Adrenal gland (tissue), 12 donors: ENCODE measurements around the gene XYLB. TPM values are rescaled to one million over a fixed set of nuclear protein-coding genes. Genes with fewer than 3 reads are reported as not detected.
A peak's percentile ranks its signal among the peaks of the same experiment; 100 is the strongest.

ENCODE experiments used
- DNase-seq, 7 donors: peaks; one replicate each; pipeline ENCODE4 v3.0.0-alpha.2; 2019 to 2020
- H3K27ac ChIP-seq, 5 donors: fragments of 200-600 bp; sonication (generic) in 4 of 5; 1 replicate in 3 of 5; 2 replicates in 2 of 5; pipeline versions ENCODE4 v1.5.1 to v1.8.0; 2016 to 2020; ENCODE audit warnings: mild to moderate bottlenecking in 1 of 5
- H3K27me3 ChIP-seq: fragments of 200-600 bp; 2 replicates; pipeline ENCODE4 v1.8.0; 2021
- H3K36me3 ChIP-seq, 2 donors: fragments of 200-600 bp; replicated peaks in 1 of 2; 1 replicate in 1 of 2; 2 replicates in 1 of 2; pipeline versions ENCODE4 v1.5.1 to v1.8.0; 2018 to 2022
- H3K4me1 ChIP-seq, 2 donors: fragments of 200-600 bp; replicated peaks in 1 of 2; 1 replicate in 1 of 2; 2 replicates in 1 of 2; pipeline versions ENCODE4 v1.5.1 to v1.8.0; 2018 to 2021
- H3K4me3 ChIP-seq, 4 donors: fragments of 200-600 bp; sonication (generic) in 3 of 4; one replicate each; pipeline ENCODE4 v1.5.1; 2016 to 2018
- H3K9me3 ChIP-seq, 3 donors: fragments of 200-600 bp; sonication (generic) in 1 of 3; replicated peaks in 1 of 3; 1 replicate in 2 of 3; 2 replicates in 1 of 3; pipeline versions ENCODE4 v1.5.1 to v1.8.0; 2016 to 2021
- CTCF ChIP-seq, 6 experiments: fragments of 450-650 bp in 4 of 6; fragments of 200-600 bp in 2 of 6; sonication (generic) in 1 of 6; IDR thresholded peaks; 1 replicate in 5 of 6; 2 replicates in 1 of 6; pipeline versions ENCODE4 v1.5.1 to v1.8.0; 2016 to 2021; ENCODE audit warnings: antibody characterized with exemption in 6 of 6, mild to moderate bottlenecking in 2 of 6, moderate library complexity in 1 of 6
- POLR2A ChIP-seq, 2 donors: fragments of 450-650 bp; IDR thresholded peaks; one replicate each; pipeline ENCODE4 v1.6.1; 2017; ENCODE audit warnings: antibody characterized with exemption in 2 of 2, mild to moderate bottlenecking in 2 of 2, moderate library complexity in 1 of 2
- WGBS, 4 donors: extraction: QIAGEN DNeasy Blood & Tissue Kit in 2 of 4; methylation state at CpG; one replicate each; pipeline versions ENCODE4 v1.1.5 to v1.1.7; 2013 to 2017; 5-methylcytosine and 5-hydroxymethylcytosine counted together
- intact Hi-C, 2 donors: fragments of 100-400 bp; cut with DNase I; formaldehyde crosslinking; loops; one replicate each; pipeline versions ENCODE4 v1.14.1 to v1.15.0; 2022 to 2023
- polyA plus RNA-seq, 3 donors: library from polyadenylated mRNA; stranded (reverse); fragments of 200-250 nt in 2 of 3; fragments of 350-450 nt in 1 of 3; fragmentation: Illumina TruSeq in 1 of 3; extraction: RNeasy Lipid Tissue Mini Kit (QIAGEN cat#74804) in 1 of 3; gene quantifications; one replicate each; pipeline ENCODE4 v1.2.3, GENCODE V29; 2013 to 2014
- total RNA-seq, 9 donors: library from RNA; depleted of rRNA in 4 of 9; stranded (reverse); fragments of >200 nt in 4 of 9; fragments of 120-200 nt in 1 of 9; fragmentation: NEBNext Ultra II Directional in 1 of 9; extraction: Animal tissue kit (Norgen Biotek cat#: 25700) in 1 of 9; gene quantifications; one replicate each; pipeline versions ENCODE4 v1.1.0 to v1.2.4, GENCODE V29; 2013 to 2023
- donor health status: healthy with polysubstance abuse.
- donor health status: Bipolar disorder and iron deficiency.
- donor health status: DM: yes; HTN: yes; CAD: no.
- donor health status: DM: no; HTN: no; CAD: no.
- donor health status: DM: no; HTN: no; CAD: no.
- donor health status: DM: yes; HTN: yes; CAD: no.

Gene XYLB
- total and polyA plus RNA-seq, 12 donors: 1.5 to 14.9 (median 7.5) TPM

GRCh38 chr3:38396861-38397260, 50.3 kb downstream of the XYLB start:
- Histone ChIP-seq H3K27ac (no peak overlapping the region), H3K9me3 (no peaks in the 10 kb centered on the region), H3K4me1 (no peaks in the 10 kb centered on the region), H3K4me3 (no peak overlapping the region), H3K36me3 (peaks cover 0 to 13% of the 10 kb centered on the region in 2 donors), H3K27me3 (no peaks in the 10 kb centered on the region)
- TF ChIP-seq POLR2A (IDR thresholded peaks at IDR 0.05) (no peak), CTCF (IDR thresholded peaks at IDR 0.05) (no peak)
- no peak for DNase-seq
- 93 to 100% (median 96%) methylated on average over 4 to 5 of the region's 5 CpGs for WGBS, 4 donors
- intact Hi-C loops: no loop called here

GRCh38 chr3:38397320-38397719, 50.7 kb downstream of the XYLB start:
- intact Hi-C loops: no loop called here
- DNase-seq: peak in 3 of 7 donors; percentile 18 to 27 (median 21)
- H3K9me3 ChIP-seq: no peaks in the 10 kb centered on the region
- TF ChIP-seq CTCF (IDR thresholded peaks at IDR 0.05) (no peak), POLR2A (IDR thresholded peaks at IDR 0.05) (no peak)
- WGBS, 4 donors: 71 to 79% (median 74%) methylated on average over 5 of the region's 5 CpGs
- H3K4me1 ChIP-seq: no peaks in the 10 kb centered on the region
- no peaks in the 10 kb centered on the region for H3K27me3 ChIP-seq
- H3K36me3 ChIP-seq: peaks cover 0 to 15% of the 10 kb centered on the region in 2 donors
- no peak overlapping the region for H3K4me3 ChIP-seq
- no peak overlapping the region for H3K27ac ChIP-seq

GRCh38 chr3:38401246-38401962, 54.8 kb downstream of the XYLB start:
- peaks cover 0 to 4% of the 10 kb centered on the region in 2 donors for H3K4me1 ChIP-seq
- WGBS, 4 donors: 61 to 90% (median 74%) methylated on average over 2 to 4 of the region's 4 CpGs
- peaks cover 0 to 10% of the 10 kb centered on the region in 2 donors for H3K36me3 ChIP-seq
- no peak for TF ChIP-seq CTCF (IDR thresholded peaks at IDR 0.05)
- no peak overlapping the region for H3K27ac ChIP-seq
- H3K9me3 ChIP-seq: no peaks in the 10 kb centered on the region
- intact Hi-C loops: loop anchor here in 1 of 2 donors (5.0 kb wide), 1 partner anchor 76 kb away; no protein-coding TSS in a partner anchor
- H3K4me3 ChIP-seq: no peak overlapping the region
- DNase-seq: no peak
- no peaks in the 10 kb centered on the region for H3K27me3 ChIP-seq

- no peaks in the 10 kb centered on the region for H3K27me3 ChIP-seq
- 39 to 48% (median 46%) methylated on average over 5 of the region's 5 CpGs for WGBS, 4 donors
- intact Hi-C loops: loop anchor here in 1 of 2 donors (5.0 kb wide), 1 partner anchor 73 kb away; no protein-coding TSS in a partner anchor
- H3K4me1 ChIP-seq: peaks cover 0 to 4% of the 10 kb centered on the region in 2 donors
- H3K36me3 ChIP-seq: peaks cover 0 to 10% of the 10 kb centered on the region in 2 donors
- H3K27ac ChIP-seq: peak overlapping the region in 4 of 5 donors; percentile 13 to 53 (median 43)
- peak; percentile 64 to 93 (median 91) for DNase-seq
- TF ChIP-seq POLR2A (IDR thresholded peaks at IDR 0.05) (peak in 1 of 2 donors; percentile 58), CTCF (IDR thresholded peaks at IDR 0.05) (no peak)
- no peaks in the 10 kb centered on the region for H3K9me3 ChIP-seq
- no peak overlapping the region for H3K4me3 ChIP-seq
Measured at GRCh38 chr3:38404286-38404685, 57.7 kb downstream of the XYLB start.
